K562 (cell line): ENCODE data around the gene EFR3B. TPM values are rescaled to one million over a fixed set of nuclear protein-coding genes. Genes with fewer than 3 reads are reported as not detected.

Experiments
- ATF3 ChIP-seq, 2 experiments: fragments of 450-650 bp in 1 of 2; sonication (generic) in 1 of 2; formaldehyde crosslinking in 1 of 2; IDR thresholded peaks in 1 of 2; conservative IDR thresholded peaks in 1 of 2; 2 replicates each; pipeline versions ENCODE4 v1.6.1 to v1.8.1; 2016 to 2023; ENCODE audit warnings: mild to moderate bottlenecking in 2 of 2, moderate library complexity in 2 of 2, inconsistent platforms in 1 of 2, missing genetic modification reagents in 1 of 2
- FOXO4 ChIP-seq: fragments of 450-650 bp; formaldehyde crosslinking; IDR thresholded peaks from 2 replicates; pipeline ENCODE4 v1.4.0; 2020; ENCODE audit warnings: mild to moderate bottlenecking, moderate library complexity
- KDM1A ChIP-seq, 2 experiments: fragments of 450-650 bp; IDR thresholded peaks; 2 replicates each; pipeline ENCODE4 v1.6.1; 2016; ENCODE audit warnings: mild to moderate bottlenecking in 2 of 2
- L3MBTL2 ChIP-seq: fragments of 450-650 bp; IDR thresholded peaks from 2 replicates; pipeline ENCODE4 v1.6.1; 2016; ENCODE audit warnings: mild to moderate bottlenecking, moderate library complexity
- PTTG1 ChIP-seq: fragments of 450-650 bp; IDR thresholded peaks from 2 replicates; pipeline ENCODE4 v1.6.1; 2016; ENCODE audit warnings: low read depth, mild to moderate bottlenecking, missing genetic modification characterization, missing compliant biosample characterization
- RREB1 ChIP-seq: fragments of 250-450 bp; sonication (Bioruptor Pico); IDR thresholded peaks from 2 replicates; pipeline ENCODE4 v1.4.0; 2020
- SNAPC5 ChIP-seq: fragments of 250-450 bp; sonication (Bioruptor Pico); IDR thresholded peaks from 2 replicates; pipeline ENCODE4 v1.8.0; 2021; ENCODE audit warnings: moderate library complexity, mild to moderate bottlenecking, inconsistent platforms
- SRSF1 ChIP-seq: fragments of 200-400 bp; formaldehyde crosslinking; IDR thresholded peaks from 2 replicates; pipeline ENCODE4 v1.6.1; 2017; ENCODE audit warnings: mild to moderate bottlenecking, low read depth, low read length, moderate library complexity
- WHSC1 ChIP-seq: IDR thresholded peaks from one replicate; pipeline ENCODE4 v1.6.1; 2012; ENCODE audit warnings: low read length, control low read depth, inconsistent platforms
- ZNF785 ChIP-seq: fragments of 250-450 bp; sonication (Bioruptor Pico); IDR thresholded peaks from 2 replicates; pipeline ENCODE4 v1.4.0; 2020; ENCODE audit warnings: mild to moderate bottlenecking
- polyA plus RNA-seq, 8 experiments: library from polyadenylated mRNA; depleted of rRNA in 4 of 8; stranded (reverse) in 5 of 8; unstranded in 3 of 8; fragments of >200 nt; fragmentation: Nextera tagmentation in 2 of 8; fragmentation: Illumina TruSeq in 1 of 8; extraction: Ambion mirVana in 2 of 8; extraction: Trizol in 1 of 8; gene quantifications; 2 replicates each; pipeline versions ENCODE4 v1.2.1 to v1.2.3, GENCODE V29; 2011 to 2014; ENCODE audit warnings: inconsistent platforms in 1 of 8, missing spikeins in 1 of 8
- total RNA-seq, 7 experiments: library from RNA; depleted of rRNA in 6 of 7; stranded (reverse); fragments of >200 nt in 6 of 7; fragmentation: Illumina TruSeq in 2 of 7; extraction: Trizol in 2 of 7; gene quantifications; 2 replicates each; pipeline versions ENCODE4 v1.2.1 to v1.2.3, GENCODE V29; 2011 to 2021; ENCODE audit warnings: low replicate concordance in 1 of 7
- TF ChIP-seq, protein P1 (sequence below), 2 experiments: fragments of 450-650 bp; IDR thresholded peaks; 2 replicates each; pipeline ENCODE4 v1.6.1; 2018; ENCODE audit warnings: mild to moderate bottlenecking in 2 of 2, low read depth in 1 of 2; ENCODE audit not compliant: partially characterized antibody in 2 of 2
- TF ChIP-seq, protein P2 (sequence below), 2 experiments: fragments of 250-450 bp in 1 of 2; fragments of 450-650 bp in 1 of 2; sonication (Bioruptor Pico) in 1 of 2; IDR thresholded peaks; 2 replicates each; pipeline versions ENCODE4 v1.6.1 to v1.8.0; 2016 to 2021; ENCODE audit warnings: mild to moderate bottlenecking in 2 of 2, moderate library complexity in 2 of 2, missing compliant biosample characterization in 1 of 2, missing genetic modification characterization in 1 of 2
- TF ChIP-seq, protein P3 (sequence below): sonication (generic); formaldehyde crosslinking; IDR thresholded peaks from 2 replicates; pipeline ENCODE4 v1.8.0; 2022; ENCODE audit warnings: mild to moderate bottlenecking, missing genetic modification reagents

Gene EFR3B
- total and polyA plus RNA-seq, 9 of the 15 experiments (the other 6 are each of a cell fraction or from before 2014, with no cell fraction given): not detected

GRCh38 chr2:25054720-25055119, 12.8 kb downstream of the EFR3B start (continued):
- TF ChIP-seq, protein P1, sequence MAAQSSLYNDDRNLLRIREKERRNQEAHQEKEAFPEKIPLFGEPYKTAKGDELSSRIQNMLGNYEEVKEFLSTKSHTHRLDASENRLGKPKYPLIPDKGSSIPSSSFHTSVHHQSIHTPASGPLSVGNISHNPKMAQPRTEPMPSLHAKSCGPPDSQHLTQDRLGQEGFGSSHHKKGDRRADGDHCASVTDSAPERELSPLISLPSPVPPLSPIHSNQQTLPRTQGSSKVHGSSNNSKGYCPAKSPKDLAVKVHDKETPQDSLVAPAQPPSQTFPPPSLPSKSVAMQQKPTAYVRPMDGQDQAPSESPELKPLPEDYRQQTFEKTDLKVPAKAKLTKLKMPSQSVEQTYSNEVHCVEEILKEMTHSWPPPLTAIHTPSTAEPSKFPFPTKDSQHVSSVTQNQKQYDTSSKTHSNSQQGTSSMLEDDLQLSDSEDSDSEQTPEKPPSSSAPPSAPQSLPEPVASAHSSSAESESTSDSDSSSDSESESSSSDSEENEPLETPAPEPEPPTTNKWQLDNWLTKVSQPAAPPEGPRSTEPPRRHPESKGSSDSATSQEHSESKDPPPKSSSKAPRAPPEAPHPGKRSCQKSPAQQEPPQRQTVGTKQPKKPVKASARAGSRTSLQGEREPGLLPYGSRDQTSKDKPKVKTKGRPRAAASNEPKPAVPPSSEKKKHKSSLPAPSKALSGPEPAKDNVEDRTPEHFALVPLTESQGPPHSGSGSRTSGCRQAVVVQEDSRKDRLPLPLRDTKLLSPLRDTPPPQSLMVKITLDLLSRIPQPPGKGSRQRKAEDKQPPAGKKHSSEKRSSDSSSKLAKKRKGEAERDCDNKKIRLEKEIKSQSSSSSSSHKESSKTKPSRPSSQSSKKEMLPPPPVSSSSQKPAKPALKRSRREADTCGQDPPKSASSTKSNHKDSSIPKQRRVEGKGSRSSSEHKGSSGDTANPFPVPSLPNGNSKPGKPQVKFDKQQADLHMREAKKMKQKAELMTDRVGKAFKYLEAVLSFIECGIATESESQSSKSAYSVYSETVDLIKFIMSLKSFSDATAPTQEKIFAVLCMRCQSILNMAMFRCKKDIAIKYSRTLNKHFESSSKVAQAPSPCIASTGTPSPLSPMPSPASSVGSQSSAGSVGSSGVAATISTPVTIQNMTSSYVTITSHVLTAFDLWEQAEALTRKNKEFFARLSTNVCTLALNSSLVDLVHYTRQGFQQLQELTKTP (IDR thresholded peaks at IDR 0.05; ENCODE audit: low read depth in 1 of 2, partially characterized antibody in 2 of 2): no peak
- TF ChIP-seq ATF3 (IDR thresholded peaks at IDR 0.05) (peak; percentile 31; the same call in 1 of the 2 replicates), ATF3 (CRISPR knock-in tag; conservative IDR thresholded peaks at IDR 0.05) (no peak), SRSF1 (no peak), SNAPC5 (no peak), ZNF785 (CRISPR knock-in tag) (no peak), WHSC1 (no peak), FOXO4 (CRISPR knock-in tag) (no peak), PTTG1 (tag) (no peak), RREB1 (CRISPR knock-in tag) (no peak), L3MBTL2 (no peak), KDM1A (IDR thresholded peaks at IDR 0.05) (peak in 1 of 2 experiments; percentile 20; a peak in 1 of 4 replicates)
- TF ChIP-seq, protein P2, sequence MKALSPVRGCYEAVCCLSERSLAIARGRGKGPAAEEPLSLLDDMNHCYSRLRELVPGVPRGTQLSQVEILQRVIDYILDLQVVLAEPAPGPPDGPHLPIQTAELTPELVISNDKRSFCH (CRISPR knock-in tag; IDR thresholded peaks at IDR 0.05): no peak
- TF ChIP-seq, protein P2 (tag; IDR thresholded peaks at IDR 0.05): no peak
- TF ChIP-seq, protein P3, sequence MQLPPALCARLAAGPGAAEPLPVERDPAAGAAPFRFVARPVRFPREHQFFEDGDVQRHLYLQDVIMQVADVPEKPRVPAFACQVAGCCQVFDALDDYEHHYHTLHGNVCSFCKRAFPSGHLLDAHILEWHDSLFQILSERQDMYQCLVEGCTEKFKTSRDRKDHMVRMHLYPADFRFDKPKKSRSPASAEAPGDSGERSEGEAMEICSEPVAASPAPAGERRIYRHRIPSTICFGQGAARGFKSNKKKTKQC (CRISPR knock-in tag): no peak
